ENCODE results near the gene CLPSL1. TPM values are rescaled to one million over a fixed set of nuclear protein-coding genes. Genes with fewer than 3 reads are reported as not detected.

CLPSL1 gene
- total and polyA plus RNA-seq, 7 donors = not detected

DNA sequence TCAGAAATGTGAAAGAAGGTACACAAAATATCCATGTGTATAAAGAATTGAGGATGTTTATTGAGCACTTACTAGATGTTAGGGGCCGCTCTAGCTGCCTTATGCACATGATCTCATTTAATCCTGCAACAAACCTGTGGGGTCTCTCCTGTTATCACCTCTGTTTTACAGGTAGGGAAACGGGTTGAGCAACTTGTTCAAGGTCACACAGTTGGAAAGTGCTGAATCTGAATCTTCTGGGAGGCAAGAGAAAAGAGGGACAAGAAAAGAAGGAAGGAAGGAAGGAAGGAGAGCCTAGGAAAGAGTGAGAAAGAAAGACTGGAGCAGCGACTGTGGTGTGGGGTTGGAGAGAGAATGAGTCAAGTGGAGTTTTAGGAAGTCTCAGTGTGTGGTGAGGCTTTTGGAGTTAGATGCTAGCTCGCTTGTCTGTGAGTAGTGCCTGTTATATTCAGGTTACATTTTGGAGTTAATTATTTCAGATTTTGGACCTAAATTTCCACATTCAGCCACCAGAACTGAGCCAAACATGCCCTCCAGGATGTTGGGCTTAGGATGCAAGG is 7.7 kb downstream of the CLPSL1 start:
- peaks cover 13 to 31% (median 19%) of the 10 kb centered on the region in 3 donors for H3K27me3 ChIP-seq
- intact Hi-C loops (cut with DNase I) = no loop called here

DNA sequence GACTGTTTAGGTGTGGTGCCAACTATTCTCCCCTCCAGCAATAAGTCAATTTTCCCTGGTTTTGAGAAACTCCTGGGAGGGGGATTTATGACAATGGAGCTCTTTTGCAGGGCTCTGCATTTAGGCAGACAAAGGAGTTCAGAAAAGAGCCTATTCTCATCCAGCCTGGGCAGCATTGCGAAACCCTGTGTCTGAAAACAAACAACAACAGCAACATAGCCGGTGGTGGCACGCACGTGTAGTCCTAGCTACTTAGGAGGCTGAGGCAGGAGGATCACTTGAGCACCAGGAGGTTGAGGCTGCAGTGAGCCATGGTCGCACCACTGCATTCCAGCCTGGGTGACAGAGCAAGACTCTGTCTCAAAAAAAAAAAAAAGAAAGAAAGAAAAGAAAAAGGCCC is 9.9 kb downstream of the CLPSL1 start:
- TF ChIP-seq POLR2AphosphoS5 (IDR thresholded peaks at IDR 0.05) (no peak), POLR2A (IDR thresholded peaks at IDR 0.05) (no peak), EP300 (IDR thresholded peaks at IDR 0.05) (no peak)
- TF ChIP-seq, protein P1, sequence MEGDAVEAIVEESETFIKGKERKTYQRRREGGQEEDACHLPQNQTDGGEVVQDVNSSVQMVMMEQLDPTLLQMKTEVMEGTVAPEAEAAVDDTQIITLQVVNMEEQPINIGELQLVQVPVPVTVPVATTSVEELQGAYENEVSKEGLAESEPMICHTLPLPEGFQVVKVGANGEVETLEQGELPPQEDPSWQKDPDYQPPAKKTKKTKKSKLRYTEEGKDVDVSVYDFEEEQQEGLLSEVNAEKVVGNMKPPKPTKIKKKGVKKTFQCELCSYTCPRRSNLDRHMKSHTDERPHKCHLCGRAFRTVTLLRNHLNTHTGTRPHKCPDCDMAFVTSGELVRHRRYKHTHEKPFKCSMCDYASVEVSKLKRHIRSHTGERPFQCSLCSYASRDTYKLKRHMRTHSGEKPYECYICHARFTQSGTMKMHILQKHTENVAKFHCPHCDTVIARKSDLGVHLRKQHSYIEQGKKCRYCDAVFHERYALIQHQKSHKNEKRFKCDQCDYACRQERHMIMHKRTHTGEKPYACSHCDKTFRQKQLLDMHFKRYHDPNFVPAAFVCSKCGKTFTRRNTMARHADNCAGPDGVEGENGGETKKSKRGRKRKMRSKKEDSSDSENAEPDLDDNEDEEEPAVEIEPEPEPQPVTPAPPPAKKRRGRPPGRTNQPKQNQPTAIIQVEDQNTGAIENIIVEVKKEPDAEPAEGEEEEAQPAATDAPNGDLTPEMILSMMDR (IDR thresholded peaks at IDR 0.05) = no peak
- no peak for DNase-seq
- Histone ChIP-seq H3K4me1 (no peaks in the 10 kb centered on the region), H3K27ac (no peak overlapping the region), H3K27me3 (peaks cover 13 to 34% (median 16%) of the 10 kb centered on the region in 3 donors), H3K9me3 (no peaks in the 10 kb centered on the region), H3K4me3 (no peak overlapping the region), H3K36me3 (no peaks in the 10 kb centered on the region)
- intact Hi-C loops (cut with DNase I) = no loop called here
- 76 to 83% methylated on average over 5 of the region's 5 CpGs for WGBS, 2 donors

More for the DNA sequence above, 7.7 kb downstream of the CLPSL1 start:
- H3K4me3 ChIP-seq = no peak overlapping the region
- H3K27ac ChIP-seq = no peak overlapping the region
- H3K36me3 ChIP-seq = no peaks in the 10 kb centered on the region
- H3K9me3 ChIP-seq = no peaks in the 10 kb centered on the region
- no peak for DNase-seq
- WGBS, 2 donors = 56 to 60% methylated on average over 4 of the region's 4 CpGs
- no peaks in the 10 kb centered on the region for H3K4me1 ChIP-seq
- no peak for TF ChIP-seq EP300 (IDR thresholded peaks at IDR 0.05)
- no peak for TF ChIP-seq POLR2A (IDR thresholded peaks at IDR 0.05)
- TF ChIP-seq POLR2AphosphoS5 (IDR thresholded peaks at IDR 0.05) = no peak
- TF ChIP-seq, protein P1 (IDR thresholded peaks at IDR 0.05) = no peak

DNA sequence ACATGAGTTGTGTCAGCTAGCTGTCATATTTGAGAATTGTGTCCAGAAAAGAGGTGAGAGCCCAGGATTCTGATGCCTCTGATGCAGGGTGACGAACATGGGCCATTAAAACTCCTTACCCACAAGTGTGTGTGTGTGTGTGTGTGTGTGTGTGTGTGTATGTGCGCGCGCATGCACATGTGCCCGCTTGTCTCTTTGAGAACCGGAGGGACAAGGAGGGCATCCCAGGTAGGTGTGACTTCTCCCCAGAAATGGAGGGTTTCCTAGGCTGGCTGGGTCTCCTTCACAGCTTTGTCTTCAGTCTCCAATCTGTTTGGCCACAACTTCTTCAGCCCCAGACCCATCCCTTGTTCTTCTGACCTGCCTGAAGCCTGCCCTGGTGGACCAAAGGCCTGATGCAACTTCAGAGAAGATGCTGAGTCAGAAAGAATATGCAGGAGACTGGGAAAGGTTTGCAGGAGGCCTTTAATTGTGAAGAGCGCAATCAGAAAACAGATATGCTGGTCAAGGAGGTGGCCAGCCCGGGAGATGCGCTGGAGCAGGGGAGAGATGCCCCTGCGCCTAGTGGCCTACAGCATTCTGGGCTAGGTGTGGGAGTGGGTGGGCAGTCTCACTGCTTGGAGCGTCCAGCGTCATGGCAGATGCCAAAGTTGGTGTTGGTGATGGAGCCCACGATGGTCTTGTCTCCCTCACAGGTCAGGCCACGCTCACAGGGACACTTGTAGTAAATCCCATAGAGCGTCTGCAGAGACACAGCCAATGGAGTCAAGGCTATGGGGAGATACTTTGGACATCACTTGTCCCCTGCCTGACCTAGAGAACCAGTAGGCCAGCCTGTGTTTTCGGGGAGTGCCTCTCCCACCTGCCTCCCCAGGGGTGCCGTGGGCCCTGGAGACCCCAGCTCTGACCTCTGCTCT is 14.0 kb downstream of the CLPSL1 start:
- H3K27me3 ChIP-seq = peaks cover 0 to 12% (median 0%) of the 10 kb centered on the region in 3 donors
- WGBS, 2 donors = 92 to 95% methylated on average over 17 of the region's 17 CpGs
- H3K27ac ChIP-seq = no peak overlapping the region

DNA sequence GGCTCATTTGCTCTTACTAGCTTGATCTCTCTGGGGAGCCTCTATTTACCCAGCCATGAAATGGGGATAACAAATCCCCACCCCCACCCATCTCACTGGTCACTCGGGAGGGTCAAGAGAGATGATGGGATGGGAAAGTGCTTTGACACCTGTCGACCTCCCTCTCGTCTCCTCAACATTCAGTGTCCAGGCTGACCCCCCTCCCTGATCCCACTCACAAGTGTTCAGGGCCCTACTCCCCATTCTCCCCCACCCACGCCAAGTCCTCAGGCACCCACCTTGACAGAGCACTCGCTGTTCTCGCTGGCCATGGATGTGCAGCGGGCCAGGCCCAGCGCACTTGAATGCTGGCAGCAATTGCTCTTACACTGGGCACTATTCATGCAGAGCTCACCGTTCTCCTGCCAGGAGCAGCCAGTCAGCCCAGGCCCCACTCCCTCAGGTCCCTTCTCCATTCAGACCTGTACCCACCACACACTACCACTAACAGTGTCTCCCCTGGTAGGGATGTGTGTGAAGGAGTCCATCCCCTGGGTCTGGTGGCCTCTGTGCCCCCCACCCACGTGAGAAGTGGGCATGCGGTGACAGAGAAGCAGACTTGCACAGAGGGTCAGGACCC is 14.7 kb downstream of the CLPSL1 start:
- H3K4me1 ChIP-seq = no peaks in the 10 kb centered on the region
- H3K4me3 ChIP-seq = no peak overlapping the region
- peaks cover 0 to 12% (median 0%) of the 10 kb centered on the region in 3 donors for H3K27me3 ChIP-seq
- 89 to 92% methylated on average over 11 of the region's 11 CpGs for WGBS, 2 donors
- TF ChIP-seq POLR2AphosphoS5 (IDR thresholded peaks at IDR 0.05) = no peak
- no peak for DNase-seq
- no peaks in the 10 kb centered on the region for H3K36me3 ChIP-seq
- no peaks in the 10 kb centered on the region for H3K9me3 ChIP-seq
- intact Hi-C loops (cut with DNase I) = no loop called here
- no peak overlapping the region for H3K27ac ChIP-seq

More for the DNA sequence above, 14.0 kb downstream of the CLPSL1 start:
- TF ChIP-seq, protein P1 (IDR thresholded peaks at IDR 0.05) = no peak
- no peak for TF ChIP-seq EP300 (IDR thresholded peaks at IDR 0.05)
- TF ChIP-seq POLR2A (IDR thresholded peaks at IDR 0.05) = no peak
- no peak for TF ChIP-seq POLR2AphosphoS5 (IDR thresholded peaks at IDR 0.05)
- H3K4me3 ChIP-seq = no peak overlapping the region
- no peaks in the 10 kb centered on the region for H3K9me3 ChIP-seq
- DNase-seq = no peak
- no peaks in the 10 kb centered on the region for H3K36me3 ChIP-seq
- H3K4me1 ChIP-seq = no peaks in the 10 kb centered on the region
- intact Hi-C loops (cut with DNase I) = no loop called here

DNA sequence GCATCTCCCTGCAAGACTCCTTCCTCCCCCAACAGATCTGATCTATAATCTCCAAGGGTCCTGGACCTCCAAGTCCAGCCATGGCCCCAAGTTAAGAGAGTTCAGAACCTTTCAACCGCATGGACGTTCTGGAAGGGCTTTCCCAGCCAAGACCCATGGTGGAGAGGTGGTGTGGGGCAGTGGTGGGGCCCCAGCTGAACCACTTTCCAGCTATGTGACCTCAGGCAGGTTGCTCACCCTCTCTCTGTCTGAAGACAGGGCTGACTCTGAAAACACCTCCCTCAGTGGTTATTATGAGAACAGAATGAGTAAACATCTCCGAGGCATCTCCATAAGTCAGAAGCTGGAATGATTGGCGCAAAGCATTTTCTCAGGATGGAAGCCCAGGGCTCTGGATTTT is 15.4 kb downstream of the CLPSL1 start:
- Histone ChIP-seq H3K27ac (no peak overlapping the region), H3K9me3 (no peaks in the 10 kb centered on the region), H3K4me1 (no peaks in the 10 kb centered on the region), H3K27me3 (peaks cover 0 to 12% (median 0%) of the 10 kb centered on the region in 3 donors), H3K36me3 (no peaks in the 10 kb centered on the region), H3K4me3 (no peak overlapping the region)
- TF ChIP-seq EP300 (IDR thresholded peaks at IDR 0.05) (no peak), POLR2A (IDR thresholded peaks at IDR 0.05) (no peak), POLR2AphosphoS5 (IDR thresholded peaks at IDR 0.05) (no peak)
- TF ChIP-seq, protein P1 (IDR thresholded peaks at IDR 0.05) = no peak
- intact Hi-C loops (cut with DNase I) = no loop called here
- WGBS, 2 donors = 85 to 91% methylated on average over 4 of the region's 4 CpGs
- DNase-seq = no peak

All from sigmoid colon (tissue), 7 donors.